Activated CD4-positive, alpha-beta T cell treated with anti-CD3 and anti-CD28 coated beads for 24 hours (primary cell): ENCODE data around the gene TSHZ3.

Experiments
- DNase-seq, 2 donors: peaks; one replicate each; pipeline ENCODE4 v3.0.0-alpha.2; 2020; ENCODE audit warnings: low read depth in 2 of 2

Gene TSHZ3

DNA sequence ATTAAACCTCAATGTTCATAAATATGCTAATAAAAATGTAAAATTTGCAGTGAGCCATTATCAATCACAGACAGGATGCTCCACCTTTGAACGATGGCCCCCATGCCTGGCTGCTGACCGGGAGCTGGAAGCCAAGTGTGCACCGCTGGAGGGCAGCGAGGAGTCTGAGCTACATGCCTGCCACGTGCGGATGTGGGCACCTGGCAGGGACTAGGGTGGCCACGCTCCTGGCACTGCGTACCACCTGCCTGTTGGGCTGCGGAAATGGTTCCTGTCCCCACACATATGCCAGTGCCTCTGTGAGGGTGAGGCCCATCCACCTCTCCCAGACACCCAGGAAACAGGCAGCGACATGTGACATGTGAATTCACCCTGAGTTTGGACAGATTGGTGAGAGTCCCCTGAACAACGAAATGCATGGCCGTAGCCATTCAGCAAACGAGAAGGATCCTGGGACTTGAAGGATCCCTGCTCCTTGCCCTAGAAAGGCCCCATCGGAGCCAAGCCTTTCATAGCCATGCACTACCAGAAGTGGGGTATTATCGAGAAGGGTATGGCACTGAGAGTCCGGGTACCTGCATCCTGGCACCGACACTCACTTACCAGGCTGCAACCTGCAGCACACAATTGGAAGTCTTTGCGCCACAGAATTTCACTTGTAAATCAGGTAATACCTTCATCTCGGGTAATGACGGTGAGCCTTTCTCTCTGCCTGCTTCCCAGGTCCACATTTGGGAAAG, 35.8 kb downstream of the TSHZ3 start:
- no peak for DNase-seq

DNA sequence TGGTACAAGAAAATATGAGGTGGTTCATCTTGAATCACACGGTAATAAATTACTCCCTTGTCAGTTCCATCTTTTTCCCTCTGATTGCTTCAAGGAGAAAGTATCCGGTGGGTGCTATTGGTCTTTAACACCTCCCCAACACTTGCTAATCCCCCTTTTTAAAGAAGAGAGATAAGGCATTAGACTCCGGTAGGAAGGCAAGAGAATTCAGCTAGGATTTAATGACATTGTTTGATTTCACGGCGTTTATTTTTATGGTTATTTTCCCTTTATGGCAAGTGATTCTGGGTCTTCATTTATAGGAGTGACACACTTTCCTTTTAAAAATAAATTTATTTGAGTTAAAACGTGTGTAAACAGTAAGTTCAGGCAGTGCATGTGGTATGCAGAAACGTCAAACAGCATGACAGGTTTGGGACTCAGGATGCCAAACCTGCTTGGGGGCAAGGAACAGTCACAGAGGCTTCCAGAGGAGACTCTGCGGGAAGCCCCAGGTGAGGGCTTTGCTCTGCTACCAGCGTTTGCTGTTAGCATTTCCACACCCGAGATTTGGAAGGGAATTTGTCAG, 36.5 kb downstream of the TSHZ3 start:
- DNase-seq = no peak

GRCh38 chr19:31312009-31312676, 37.1 kb downstream of the TSHZ3 start:
- peak; percentile 3 to 10 for DNase-seq

DNA sequence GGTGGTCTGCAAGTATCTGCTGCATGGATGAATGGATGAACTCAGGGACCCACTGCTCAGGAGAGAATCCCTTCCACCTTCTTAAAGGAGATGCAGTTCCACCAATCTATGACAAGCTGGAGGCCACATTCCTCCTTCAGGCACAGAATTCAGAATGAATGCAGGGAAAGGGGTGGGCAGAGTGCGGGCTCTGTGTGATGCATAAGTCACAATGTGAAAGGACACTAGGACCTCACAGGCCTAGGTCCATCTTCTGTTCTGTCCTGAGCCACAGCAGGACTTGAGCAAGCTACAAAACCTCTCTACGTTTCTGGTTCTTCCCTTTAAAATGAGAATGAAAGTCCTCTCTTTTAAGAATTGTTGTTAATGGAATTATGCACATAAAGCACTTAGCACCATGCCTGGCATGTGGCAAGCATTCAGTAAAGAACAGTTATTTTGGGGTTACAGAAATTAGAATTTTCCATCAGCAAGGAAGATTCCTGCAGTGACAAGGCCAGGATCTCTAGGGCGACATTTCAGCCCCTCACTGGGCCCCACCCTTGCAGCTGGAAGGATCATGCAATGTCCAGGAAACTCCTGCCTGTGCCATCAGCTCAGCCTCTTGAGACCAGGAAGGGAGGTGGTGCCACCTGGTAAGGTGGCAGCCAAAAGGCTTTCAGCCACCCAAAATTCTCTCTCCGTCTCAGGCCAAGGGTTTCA, 38.7 kb downstream of the TSHZ3 start:
- no peak for DNase-seq

DNA sequence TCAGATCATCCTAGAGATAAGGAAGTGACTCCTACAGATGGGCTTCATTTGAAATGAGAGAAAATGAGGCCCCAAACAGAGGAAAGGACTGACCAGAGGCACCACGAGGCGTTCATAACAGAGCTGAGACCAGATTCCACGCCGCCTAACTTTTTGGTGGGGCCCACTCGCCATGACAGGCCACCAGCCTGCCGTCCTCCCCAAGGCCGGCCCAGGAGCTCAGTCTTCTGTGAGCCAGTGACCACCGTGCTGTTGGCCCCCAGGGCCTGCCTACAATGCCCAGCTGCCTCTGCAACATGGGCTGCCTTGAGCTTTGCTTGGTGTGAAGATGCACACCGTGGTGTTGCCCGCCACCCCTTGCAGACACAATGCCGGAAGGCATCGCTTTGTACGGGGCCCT, 40.5 kb downstream of the TSHZ3 start:
- no peak for DNase-seq

GRCh38 chr19:31307071-31307669, 42.1 kb downstream of the TSHZ3 start:
- DNase-seq = no peak

GRCh38 chr19:31306006-31306753, 43.1 kb downstream of the TSHZ3 start:
- DNase-seq = no peak

GRCh38 chr19:31304831-31305312, 44.4 kb downstream of the TSHZ3 start:
- DNase-seq = no peak

- DNase-seq = no peak
Observed at GRCh38 chr19:31303262-31303815, 45.9 kb downstream of the TSHZ3 start.

DNA sequence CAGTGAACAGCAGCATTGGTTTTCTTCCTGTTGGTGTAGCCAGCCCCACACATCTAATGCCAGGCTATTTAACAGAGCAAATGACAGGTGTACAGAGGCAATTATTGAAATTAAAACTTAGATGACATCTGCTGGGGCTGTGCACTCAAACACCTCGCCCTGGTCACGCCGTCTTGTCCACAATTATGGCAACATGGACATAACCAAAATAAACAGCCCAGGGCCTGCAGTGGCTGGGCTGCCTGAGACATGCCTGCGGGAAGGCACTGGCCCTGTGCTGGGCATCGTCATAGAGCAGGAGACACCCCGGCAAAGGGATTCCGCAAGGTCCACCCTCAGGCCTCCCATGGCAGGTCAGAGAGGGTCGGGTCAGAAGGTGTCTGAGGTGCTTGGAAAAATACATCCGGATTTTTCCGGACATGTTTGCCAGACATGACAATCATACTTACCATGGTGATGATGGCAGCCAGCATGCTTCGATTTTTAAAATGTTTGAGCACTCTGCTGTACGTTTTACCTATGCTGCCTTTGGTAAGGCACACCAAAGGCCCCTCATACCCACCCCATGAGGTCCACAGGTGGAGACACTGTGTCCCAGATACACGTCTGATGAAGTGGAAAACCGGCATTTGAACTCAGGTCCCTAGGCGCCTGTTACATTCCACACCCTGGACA, 47.8 kb downstream of the TSHZ3 start:
- DNase-seq = no peak

- no peak for DNase-seq
Observed at GRCh38 chr19:31300422-31300821, 48.8 kb downstream of the TSHZ3 start.

DNA sequence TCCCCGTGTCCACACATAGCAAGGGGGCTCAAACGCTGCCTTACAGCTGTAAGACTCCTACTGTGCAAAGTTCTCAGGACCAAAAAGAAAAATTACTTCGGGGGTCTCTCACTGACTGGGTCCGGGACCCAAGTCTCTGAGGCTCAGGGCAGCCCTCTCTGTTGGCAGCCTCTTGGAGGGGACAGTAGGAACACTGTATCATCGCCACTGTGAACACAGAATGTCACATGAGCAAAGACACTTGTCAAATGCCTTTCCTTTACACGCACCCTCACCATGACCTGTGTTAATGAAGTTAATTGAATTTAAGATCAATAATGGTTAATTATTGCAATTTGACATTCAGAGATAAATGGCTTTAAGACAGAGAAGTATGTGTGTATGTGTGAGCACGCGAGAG, 49.6 kb downstream of the TSHZ3 start:
- DNase-seq = no peak

DNA sequence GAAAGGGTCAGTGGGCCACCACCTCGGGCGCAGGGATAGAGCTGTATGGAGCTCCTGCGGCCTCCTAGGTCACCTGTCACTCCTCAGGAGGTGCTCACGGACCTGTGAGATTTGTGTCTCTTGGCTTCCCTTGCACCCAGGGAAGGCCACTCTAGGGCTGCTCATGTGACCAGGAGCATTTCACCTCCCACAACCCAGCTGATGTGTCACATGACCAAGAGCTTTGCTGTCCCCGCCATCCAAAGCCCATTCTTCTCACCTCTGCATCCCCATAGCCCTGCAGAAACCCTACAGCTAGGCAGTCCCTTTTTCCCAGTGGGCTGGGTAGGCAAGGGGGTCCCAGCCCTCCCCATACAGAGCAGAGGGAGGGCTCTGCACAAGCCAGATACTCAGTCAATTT, 51.2 kb downstream of the TSHZ3 start:
- DNase-seq = no peak

DNA sequence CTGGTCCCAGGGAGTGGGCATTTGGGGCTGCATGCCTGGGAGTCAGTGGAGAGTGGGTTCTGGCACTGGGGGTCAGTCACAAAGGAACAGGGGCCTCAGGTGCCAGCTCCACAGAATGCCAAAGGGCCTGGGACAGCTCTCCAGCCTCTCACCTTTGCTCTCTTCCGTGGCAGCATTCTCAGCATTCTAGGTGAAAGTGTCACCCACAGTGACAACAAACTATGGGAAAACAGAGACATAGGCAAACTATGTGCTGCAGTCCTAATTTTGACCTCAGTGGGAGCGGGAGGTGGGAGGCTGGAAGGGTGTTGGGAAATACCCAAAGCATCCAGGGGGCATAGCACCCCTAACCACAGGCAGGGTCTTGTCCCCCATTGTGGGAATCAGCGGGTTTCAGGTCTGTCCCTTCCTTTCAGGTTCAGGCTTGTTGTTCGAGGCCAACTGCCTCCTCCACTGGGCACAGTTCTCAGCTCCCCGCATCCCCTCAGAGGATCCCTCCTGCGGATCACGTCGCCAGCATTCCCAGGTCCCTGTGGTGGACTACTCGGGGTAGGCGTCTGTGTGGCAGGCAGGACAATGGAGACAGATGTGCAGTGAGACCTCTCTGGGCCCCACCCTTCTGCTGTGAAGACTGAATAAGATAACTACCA, 52.4 kb downstream of the TSHZ3 start:
- no peak for DNase-seq

DNA sequence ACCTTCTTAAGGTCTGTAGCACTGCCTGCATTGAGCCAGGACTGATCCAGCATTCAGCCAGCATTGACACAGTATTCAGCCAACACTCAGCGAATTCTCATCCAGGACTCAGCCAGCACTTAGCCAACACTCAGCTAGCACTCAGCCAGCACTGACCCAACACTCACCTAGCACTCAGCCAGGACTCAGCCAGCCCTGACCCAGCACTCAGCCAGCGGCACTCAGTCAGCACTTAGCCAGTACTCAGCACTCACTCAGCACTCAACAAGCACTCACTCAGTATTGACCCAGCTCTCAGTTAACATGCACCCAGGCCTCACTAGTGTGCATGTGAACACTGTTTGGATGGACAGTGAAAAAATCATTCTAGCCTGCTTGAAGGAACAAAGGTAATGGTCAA, 55.0 kb downstream of the TSHZ3 start:
- DNase-seq = no peak

- no peak for DNase-seq
Observed at GRCh38 chr19:31292639-31293185, 56.5 kb downstream of the TSHZ3 start.

DNA sequence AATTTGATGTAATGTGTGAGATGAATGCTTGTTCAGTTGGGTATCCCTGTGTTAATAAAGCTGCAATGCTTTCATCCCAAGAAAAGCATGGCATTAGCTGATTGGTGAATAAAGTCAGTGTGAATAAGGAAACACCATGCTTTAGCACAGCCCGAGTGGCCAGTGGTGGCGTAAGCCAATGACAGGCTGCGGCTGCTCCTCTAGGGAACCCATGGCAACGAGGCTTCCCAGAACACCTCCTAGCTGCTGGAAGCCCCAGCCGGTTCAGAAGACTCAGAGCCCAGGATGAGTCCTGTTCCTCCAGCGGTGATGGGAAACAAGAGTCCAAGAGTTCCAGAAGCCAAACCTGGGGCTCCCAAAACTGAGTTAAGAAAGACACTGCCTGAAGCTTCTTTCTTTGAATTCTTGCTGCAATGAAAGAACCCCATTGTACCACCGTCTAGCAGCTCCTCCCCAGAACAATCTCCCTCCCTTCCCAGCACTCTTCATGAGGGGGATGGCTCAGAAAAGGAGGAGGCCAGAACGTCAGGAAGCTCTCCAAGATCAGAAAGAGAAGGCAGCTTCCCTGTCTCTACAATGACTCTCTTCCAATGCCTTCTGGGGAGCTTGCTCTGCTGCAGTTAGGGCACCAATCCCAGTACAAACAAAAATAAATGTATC, 58.2 kb downstream of the TSHZ3 start:
- DNase-seq = no peak

- DNase-seq = no peak
Observed at GRCh38 chr19:31289976-31290375, 59.3 kb downstream of the TSHZ3 start.

GRCh38 chr19:31289381-31289880, 59.8 kb downstream of the TSHZ3 start:
- DNase-seq = no peak
